HG02885 (cell line): ENCODE data around the gene TRIM59.
A peak's percentile ranks its signal among the peaks of the same experiment; 100 is the strongest.
"Not testable (repeated sequence)": the region's sequence is repeated elsewhere in the genome, so short reads cannot be mapped to it uniquely, and the experiment has no call there.

Source experiments
- ATAC-seq: cut with Tn5 transposase; IDR thresholded peaks from one replicate; pipeline ENCODE4 v1.9.1; 2021; ENCODE audit warnings: mild to moderate bottlenecking; ENCODE audit not compliant: unreplicated experiment, poor library complexity

The TRIM59 gene

DNA sequence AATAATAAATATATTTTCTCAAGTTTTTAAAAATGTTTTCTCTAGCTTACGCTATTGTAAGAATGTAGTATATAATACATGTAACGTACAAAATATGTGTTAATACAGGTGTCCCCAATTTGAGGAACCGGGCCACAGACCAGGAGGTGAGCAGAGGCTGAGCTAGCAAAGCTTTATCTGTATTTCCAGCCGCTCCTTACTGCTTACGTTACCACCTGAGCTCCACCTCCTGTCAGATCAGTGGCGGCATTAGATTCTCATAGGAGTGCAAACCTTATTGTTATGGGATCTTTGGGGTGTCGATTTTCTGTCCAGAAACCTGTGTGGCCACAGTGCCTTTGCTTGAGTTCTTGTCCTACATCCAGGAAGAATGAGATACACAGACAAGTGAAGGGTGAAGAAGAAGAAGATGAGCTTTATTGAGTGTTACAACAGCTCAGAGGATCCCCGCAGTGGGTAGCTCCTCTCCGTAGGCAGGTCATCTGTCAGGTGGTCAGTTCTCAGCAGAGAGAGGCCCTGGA lies 9.9 kb upstream of the TRIM59 start:
- ATAC-seq, result no peak

DNA sequence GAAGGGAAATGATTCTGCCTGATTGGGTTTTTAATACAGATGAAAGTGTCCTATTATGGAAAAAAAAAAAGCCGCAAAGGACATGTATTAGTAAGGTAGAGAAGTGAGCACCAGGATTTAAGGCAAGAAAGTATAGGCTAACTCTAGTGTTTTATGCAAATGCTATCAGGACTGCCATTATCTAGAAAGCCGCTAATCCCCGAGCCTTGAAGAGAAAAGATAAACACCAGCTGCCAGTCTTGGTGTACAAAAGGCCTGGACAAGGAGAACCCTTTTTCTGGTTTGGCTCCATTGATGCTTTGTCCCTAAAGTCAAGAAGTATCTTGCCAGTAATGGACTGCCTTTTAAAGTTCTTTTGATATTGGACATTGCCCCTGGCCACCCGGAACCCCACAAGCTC lies 8.6 kb upstream of the TRIM59 start:
- ATAC-seq, result no peak

DNA sequence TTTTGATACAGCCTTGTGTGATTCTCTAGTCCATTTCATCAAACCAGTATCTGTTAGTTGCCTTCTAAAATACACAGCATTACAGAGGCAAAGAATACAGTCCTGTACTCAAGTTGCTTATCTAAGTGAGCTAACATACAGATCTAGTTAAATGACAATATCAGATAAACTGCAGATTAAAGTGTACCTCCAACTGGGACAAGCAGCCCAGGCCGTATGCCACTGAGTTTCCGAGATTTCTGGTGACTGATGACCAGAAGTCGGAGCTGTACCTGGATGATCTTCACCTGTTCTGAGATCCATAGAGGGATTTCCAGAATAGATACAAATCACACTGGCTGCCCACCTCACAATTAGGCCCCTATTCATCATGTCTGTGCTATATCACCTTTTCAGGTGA lies 6.3 kb upstream of the TRIM59 start:
- ATAC-seq, result no peak

DNA sequence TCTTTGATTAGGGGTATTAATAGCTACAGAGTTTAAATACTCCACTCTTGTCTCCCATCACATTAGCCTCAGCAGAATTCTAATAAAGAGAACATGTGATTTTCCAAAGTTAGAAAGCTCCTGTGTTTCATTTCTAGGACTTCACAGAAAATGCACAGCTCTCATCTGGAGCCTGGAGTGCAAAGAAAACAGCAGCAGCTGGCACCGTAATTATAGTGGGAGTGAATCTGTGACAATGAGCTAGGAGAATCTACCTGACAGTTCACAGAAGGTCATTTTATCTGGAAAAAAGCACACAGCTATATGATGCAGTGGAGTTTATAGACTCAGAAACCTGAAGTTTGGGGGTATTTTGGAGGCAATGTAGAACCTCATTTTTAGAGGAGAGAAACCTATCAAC lies 5.4 kb upstream of the TRIM59 start:
- ATAC-seq, result no peak

DNA sequence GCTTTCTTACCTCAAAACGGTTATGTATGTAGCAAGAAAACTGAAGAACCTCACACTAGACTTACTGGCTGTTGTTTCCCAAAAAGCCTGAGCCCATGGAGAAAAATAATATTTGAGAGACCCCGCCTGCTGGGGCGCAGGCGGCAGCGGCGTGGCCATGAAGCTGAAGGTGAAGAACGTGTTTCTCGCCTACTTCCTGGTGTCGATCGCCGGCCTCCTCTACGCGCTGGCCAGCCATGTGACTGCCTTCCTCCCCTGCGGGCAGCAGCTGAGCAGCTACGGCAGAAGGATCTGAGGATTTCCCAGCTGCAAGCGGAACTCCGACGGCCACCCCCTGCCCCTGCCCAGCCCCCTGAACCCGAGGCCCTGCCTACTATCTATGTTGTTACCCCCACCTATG lies 2.7 kb upstream of the TRIM59 start:
- ATAC-seq, result not testable (repeated sequence)

DNA sequence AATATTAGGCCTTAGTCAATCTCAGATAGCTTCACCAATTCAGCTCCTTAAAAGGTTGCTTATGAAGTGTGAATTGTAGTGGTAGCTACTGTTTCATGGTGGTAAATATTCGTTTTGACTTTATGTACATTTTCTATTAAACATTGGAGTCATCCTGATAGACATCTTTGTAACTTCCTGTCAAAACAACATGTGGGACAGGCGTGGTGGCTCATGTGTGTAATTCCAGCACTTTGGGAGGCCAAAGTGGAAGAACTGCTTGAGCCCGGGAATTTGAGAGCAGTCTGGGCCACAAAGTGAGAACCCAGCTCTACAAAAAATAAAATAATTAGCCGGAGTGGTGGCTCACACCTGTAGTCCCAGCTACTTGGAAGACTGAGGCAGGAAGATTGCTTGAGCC lies 2.0 kb upstream of the TRIM59 start:
- ATAC-seq, result no peak

DNA sequence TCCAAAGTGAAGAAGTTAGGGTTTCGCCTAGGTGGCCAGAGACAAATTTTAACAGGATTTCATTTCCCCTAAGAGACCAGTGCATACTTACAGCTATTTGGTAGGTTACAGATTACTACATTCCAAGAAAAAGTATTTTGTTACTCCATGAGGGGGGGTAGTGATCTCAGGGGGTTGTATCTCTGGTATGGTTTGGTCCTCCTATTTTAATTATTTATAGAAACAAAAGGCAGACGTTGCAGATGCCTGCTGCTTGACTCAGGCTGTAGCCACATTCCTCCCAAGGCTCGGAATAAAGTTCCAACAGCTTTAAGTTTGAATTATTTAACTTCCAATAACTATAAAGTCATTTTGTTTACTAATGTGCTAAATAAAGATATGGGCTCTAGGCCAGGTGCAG lies 1.3 kb upstream of the TRIM59 start:
- no peak for ATAC-seq

DNA sequence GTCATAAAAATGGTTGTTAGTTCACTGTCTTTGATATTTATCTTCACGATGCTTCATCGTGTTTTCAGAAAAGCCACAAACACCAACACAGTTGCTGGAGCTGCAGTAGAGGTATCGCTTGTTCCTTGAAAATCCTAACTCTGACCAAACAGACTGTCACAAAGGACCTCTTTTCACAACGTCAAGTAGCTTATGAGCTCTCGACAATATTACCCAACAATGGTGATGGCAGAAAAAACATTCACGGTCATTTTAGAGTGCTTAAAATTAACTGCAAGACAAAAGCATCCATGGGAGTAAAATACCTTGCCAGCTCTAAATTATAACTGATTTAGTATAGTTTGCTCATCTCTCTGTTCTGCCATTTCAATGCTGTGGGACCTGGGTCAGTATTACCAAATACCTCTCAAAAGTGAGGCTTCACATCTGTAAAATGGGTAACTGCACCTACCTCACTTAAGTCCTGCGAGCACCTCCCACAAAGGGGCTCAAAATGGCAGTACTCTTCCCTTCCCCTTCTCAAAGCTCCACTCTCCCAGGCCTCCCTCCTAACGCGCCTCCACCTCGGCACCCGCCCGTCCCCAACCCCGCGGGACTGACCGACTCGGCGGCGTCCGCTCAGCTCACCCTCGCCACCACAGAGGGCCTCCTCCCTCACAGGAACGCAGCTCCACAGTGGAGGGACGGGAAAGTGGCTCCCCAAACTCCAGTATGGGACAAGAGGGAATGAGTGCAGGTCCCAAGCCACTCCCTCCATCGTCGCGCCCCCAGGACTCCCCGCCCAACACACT lies 546 bp downstream of the TRIM59 start:
- peak; percentile 46 for ATAC-seq

DNA sequence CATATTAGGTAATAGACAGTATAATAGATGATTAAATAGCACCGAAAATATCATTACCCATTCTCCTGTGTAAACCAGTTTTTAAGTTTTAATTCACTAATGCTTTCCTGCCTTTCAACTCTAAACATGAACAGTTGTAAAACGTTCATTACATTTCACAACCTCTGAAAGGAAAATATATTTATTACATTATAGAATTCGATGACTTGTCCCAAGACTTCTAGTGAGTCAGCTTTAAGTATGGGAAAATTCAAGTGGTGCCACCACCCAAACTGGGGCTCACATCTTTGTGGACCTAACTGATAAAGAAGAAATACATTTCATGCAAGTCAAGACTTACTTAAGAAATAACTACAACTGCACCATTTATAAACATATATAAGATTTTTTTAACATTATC lies 2.0 kb downstream of the TRIM59 start:
- ATAC-seq, result no peak

DNA sequence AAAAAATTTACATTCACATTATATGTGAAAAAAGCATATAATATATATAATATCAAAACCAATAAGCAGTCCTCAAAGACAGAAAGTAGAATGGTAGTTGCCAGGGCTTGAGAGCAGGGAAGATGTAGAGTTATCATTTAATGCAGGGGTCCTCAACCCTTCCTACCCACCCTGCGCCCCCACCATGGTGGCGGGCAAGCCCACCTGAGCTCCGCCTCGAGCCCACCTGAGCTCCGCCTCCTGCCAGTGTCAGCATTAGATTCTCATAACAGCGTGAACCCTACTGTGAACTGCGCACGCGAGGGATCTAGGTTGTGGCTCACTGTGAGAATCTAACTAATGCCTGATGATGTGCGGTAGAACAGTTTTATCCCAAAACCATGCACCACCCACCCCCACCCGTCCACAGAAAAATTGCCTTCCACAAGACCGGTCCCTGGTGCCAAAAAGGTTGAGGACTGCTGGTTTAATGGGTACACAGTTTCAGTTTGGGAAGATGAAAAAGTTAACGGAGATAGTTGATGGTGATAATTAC lies 3.0 kb downstream of the TRIM59 start:
- no peak for ATAC-seq

DNA sequence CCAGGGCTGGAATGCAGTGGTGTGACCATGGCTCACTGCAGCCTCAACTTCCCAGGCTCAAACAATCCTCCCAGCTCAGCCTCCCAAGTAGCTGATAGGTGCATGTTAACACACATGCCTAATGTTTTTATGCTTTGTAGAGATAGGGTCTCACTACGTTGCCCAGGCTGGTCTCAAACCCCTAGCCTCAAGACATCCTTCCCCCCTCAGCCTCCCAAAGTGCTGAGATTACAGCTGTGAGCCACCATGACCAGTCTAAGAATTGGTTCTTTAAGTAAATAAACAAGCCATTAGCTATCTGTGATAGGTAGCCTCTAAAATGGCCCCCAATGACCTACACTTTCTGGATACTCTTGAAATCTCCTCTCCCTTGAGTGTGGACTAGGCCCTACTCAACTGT lies 3.7 kb downstream of the TRIM59 start:
- no peak for ATAC-seq

DNA sequence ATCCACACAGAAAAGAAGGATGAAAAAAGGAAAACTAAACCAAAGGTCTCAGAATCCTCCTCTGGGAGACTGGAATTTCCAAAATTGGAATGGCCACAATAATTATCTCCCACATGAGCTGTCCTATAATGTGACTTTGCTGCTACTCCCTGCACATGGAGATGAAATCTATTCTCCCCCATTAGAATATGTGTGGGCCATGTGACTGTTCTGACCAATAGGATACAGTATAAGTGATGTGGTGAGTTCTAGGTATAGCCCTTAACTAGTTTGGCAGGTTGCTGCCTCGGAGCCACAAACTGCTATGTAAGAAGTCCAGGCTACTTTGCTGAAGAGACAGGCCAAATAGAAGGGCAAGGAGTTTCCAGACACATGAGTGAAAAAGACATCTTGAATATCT lies 5.2 kb downstream of the TRIM59 start:
- no peak for ATAC-seq

DNA sequence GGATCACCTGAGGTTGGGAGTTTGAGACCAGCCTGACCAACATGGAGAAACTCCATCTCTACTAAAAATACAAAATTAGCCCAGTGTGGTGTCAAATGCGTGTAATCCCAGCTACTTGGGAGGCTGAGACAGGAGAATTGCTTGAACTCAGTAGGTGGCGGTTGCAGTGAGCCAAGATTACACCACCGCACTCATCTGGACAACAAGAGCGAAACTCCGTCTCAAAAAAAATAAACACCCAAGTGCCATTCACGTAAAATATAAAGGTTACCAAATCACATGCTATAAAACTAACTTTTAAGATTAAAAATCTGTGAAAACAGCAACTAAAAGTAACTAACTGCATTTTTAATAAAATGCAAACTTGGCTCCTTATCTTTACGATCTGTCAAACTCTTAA lies 8.9 kb downstream of the TRIM59 start:
- ATAC-seq, result no peak

DNA sequence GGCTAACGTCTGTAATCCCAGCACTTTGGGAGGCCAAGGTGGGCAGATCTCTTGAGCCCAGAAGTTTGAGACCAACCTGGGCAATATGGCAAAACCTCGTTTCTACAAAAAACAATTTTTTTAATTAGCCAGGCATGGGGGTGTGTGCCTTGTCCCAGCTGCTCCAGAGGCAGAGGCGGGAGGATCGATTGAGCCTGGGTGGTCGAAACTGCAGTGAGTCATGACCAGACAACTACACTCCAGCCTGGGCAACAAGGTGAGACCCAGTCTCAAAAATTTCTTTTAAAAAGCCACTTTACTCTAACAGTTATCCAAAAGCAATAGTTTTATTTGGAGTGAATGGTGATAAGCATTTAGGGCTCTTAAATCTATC lies 12.5 kb downstream of the TRIM59 start:
- ATAC-seq, result no peak

DNA sequence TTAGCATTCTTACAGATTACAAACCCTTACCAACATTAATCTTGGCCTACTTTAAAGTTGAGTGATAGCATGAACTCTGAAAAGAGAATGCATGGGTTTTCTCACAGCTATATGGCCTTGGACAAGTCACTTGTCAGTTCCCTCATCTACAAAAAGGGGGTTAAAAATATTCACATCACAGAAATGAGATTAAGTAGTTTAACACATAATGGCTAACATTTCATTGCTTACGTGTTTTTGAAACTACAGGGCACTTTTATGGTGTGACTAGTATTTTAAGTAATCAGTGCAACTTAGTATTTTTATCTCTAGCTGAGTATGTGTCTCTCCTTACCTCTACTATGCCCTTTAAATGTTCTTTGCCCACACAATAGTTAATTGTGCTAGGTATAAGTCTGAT lies 13.8 kb downstream of the TRIM59 start:
- no peak for ATAC-seq

DNA sequence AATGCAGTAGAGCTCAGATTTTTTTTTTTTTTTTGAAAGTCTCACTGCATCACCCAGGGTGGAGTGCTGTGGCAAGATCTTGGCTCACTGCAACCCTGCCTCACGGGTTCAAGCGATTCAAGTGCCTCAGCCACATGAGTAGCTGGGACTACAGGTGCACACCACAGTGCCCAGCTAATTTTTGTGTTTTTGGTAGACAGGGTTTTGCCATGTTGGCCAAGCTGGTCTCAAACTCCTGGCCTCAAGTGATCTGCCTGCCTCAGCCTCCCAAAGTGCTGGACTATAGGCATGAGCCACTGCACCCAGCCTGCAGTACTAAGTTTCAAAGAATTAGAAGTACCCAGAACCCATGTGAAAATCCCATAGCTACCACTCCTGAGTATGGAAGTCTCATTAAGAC lies 14.5 kb downstream of the TRIM59 start:
- ATAC-seq, result no peak

DNA sequence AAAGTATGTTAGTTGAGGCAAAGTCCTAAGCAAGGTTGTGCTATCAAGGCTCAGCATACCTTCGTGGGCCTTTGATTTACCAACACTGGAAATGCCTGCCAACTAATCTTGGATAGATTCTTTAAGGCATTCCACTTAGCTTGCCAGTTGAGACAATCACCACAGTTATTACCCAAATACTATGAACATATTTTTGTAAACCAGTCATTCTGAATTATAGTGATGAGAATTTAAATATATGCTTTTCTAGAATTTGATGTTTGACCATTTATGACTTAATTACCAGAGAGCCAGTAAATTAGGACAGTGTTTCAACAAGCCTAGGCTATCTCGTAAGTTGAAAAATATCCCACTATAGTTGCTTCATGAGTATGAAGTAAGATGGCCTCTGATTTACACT lies 15.5 kb downstream of the TRIM59 start:
- ATAC-seq, result no peak

DNA sequence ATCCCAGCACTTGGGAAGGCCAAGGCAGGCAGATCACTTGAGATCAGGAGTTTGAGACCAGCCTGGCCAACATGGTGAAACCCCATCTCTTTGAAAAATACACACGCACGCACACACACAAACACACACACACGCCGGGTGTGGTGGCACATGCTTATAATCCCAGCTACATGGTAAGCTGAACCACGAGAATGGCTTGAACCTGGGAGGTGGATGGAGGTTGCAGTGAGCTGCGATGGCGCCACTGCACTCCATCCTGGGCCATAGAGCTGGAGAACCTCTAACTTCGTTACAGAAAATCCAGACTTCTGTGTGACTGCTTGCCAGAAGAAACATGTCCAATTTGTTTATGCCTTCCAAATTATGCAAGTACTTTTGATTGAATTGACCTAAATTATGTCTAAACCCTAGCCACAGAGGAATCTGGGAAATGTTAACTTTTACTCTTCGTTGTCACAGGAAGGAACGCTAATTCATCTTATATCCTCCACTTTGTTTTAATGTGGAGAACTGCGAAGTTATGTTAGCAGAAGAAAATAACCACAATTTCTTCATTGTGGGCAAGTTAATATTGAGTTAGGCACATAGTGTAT lies 21.7 kb downstream of the TRIM59 start:
- no peak for ATAC-seq

DNA sequence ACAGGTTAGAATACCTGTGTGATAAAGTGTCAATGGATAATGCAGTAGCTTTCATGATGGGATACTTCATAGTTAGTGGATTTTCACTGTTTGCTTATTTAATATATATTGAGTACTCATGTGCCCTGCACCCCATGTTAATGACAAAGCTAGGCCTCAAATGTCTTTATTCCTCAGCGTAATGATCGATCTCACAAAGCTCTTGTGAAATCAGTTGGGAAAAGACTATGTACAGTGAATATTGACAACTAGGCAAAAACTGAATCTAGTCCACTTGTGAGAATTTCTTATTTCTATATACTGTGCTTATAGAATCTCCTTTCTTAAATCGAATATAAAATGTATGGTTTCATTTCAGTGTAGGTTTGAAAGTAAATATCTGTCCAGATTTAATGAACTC lies 32.3 kb downstream of the TRIM59 start:
- ATAC-seq, result no peak

DNA sequence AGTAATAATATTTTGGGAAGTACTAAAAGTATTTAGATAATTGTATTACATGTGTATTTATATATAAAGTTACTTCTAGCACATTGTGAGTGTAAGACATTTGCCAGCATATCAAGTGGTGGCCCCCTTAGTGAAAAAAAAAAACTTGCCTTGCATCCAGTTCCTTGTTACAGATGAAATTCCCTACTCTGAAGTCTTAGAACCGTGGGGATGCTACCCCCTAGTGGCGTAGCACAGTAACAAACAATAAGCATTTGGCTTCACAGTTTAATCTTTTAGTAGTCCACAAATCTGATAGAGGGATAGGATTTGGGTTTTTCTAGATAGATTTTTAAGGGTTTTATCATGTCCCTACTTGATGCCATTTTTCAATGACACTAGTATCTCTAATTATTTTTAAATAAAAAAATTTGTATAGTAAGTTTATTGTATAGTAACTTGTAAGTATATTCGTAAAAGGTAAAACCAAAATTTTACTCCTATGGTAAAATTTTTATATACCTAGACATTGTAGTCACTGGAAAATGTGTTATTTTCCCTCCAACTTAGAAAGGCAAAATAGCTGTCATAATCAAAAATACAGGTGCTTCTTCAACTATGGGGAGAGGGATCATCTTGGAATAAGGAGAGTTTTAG lies 35.9 kb downstream of the TRIM59 start:
- ATAC-seq, result peak; percentile 87

DNA sequence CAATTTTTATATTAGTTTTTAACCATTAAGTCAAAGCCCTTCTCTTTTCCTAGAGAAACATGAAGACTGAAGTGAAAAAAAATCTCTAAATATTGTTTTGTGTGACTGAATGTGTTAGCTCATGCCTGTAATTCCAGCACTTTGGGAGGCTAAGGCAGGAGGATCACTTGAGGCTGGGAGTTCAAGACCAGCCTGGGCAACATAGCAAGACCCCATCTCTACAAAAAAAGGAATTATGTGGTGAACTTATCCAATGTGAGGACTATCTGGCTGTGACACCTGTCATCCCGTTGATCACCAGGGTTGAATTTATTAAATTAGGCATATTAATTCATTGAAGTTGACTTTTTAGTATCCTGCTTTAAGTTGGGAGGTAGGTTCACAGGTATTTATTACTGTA lies 37.1 kb downstream of the TRIM59 start:
- ATAC-seq, result no peak
